ENCODE results near the gene RBM34. TPM values are rescaled to one million over a fixed set of nuclear protein-coding genes. Genes with fewer than 3 reads are reported as not detected.
"Not testable (repeated sequence)": the region's sequence is repeated elsewhere in the genome, so short reads cannot be mapped to it uniquely, and the experiment has no call there.

Gene RBM34
- total RNA-seq, 2 donors from 2014 or later = 13.2 to 26.2 TPM

DNA sequence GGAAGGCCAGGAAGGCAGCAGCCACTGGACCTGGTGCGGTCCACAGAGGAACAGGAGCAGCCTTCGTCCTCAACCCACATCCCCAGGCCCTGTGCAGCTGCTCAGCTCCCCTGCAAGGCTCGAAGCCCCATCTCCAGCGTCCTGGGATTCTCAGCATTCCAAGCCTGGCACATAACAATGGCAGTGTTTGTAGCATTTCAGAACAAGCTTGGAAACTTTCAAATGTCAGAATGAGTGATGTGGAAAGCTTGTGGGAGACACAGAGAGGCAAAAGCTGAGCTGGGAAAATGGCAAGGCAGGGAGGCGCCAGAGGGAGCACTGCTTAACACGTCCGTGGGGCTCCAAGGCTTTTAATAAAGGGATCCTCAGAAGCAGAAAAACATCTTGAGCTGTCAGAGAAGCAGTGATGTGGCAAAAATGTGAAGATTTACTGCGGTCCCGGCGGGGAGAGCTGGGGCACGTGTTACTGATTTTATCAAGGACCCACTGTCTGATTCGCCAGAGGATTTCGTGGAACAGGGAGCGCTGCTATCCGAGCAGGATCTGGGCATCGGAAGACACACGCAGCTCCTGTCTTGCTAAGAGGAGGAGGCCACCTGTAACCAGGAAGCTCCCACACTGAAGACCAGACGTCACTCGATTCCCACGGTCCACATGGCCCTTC, 70.5 kb downstream of the RBM34 start:
- TF ChIP-seq POLR2A (IDR thresholded peaks at IDR 0.05) = peak in 1 of 3 donors; percentile 56
- TF ChIP-seq, protein P1, sequence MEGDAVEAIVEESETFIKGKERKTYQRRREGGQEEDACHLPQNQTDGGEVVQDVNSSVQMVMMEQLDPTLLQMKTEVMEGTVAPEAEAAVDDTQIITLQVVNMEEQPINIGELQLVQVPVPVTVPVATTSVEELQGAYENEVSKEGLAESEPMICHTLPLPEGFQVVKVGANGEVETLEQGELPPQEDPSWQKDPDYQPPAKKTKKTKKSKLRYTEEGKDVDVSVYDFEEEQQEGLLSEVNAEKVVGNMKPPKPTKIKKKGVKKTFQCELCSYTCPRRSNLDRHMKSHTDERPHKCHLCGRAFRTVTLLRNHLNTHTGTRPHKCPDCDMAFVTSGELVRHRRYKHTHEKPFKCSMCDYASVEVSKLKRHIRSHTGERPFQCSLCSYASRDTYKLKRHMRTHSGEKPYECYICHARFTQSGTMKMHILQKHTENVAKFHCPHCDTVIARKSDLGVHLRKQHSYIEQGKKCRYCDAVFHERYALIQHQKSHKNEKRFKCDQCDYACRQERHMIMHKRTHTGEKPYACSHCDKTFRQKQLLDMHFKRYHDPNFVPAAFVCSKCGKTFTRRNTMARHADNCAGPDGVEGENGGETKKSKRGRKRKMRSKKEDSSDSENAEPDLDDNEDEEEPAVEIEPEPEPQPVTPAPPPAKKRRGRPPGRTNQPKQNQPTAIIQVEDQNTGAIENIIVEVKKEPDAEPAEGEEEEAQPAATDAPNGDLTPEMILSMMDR (IDR thresholded peaks at IDR 0.05) = no peak
- DNase-seq (peak in 3 of 4 donors; percentile 35 to 61 (median 54)), ATAC-seq (peak; percentile 75)
- peak overlapping the region; percentile 47 to 84 (median 80) for H3K27ac ChIP-seq
- H3K4me1 ChIP-seq = peaks cover 13% of the 10 kb centered on the region
- H3K4me3 ChIP-seq = no peak overlapping the region
- H3K9me3 ChIP-seq = no peaks in the 10 kb centered on the region
- no peaks in the 10 kb centered on the region for H3K27me3 ChIP-seq
- no peaks in the 10 kb centered on the region for H3K36me3 ChIP-seq (replicated peaks in 1 of 2; ENCODE audit: insufficient read depth in 1 of 2, low read depth in 2 of 2)
- 54 to 58% methylated on average over 16 to 20 of the region's 20 CpGs for WGBS, 2 donors
- intact Hi-C loops (cut with DNase I) = loop anchor here (5.0 kb wide), 1 partner anchor 598 kb away; no protein-coding TSS in a partner anchor

DNA sequence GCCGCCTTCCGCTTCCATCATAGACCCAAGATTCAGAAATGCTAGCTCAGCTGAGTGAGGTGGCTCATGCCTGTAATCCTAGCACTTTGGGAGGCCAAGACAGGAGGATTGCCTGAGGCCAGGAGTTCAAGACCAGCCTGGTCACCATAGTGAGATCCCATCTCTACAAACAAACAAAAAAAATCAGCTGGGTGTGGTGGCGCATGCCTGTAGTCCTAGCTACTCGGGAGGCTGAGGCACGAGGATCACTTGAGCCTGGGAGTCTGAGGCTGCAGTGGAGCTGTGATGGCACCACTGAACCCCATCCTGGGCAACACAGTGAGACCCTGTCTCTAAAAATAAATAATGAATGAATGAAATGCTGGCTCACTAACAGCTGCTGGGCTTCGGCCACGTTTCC, 72.1 kb downstream of the RBM34 start:
- peaks cover 15% of the 10 kb centered on the region for H3K4me1 ChIP-seq
- 93% methylated on average over 7 of the region's 7 CpGs for WGBS, 2 donors
- intact Hi-C loops (cut with DNase I) = loop anchor here (10.0 kb wide), 1 partner anchor 494 kb away; no protein-coding TSS in a partner anchor
- no peaks in the 10 kb centered on the region for H3K9me3 ChIP-seq
- no peaks in the 10 kb centered on the region for H3K27me3 ChIP-seq
- DNase-seq = no peak
- no peak for ATAC-seq
- peak overlapping the region in 1 of 4 donors; percentile 84 for H3K27ac ChIP-seq
- no peaks in the 10 kb centered on the region for H3K36me3 ChIP-seq (replicated peaks in 1 of 2; ENCODE audit: insufficient read depth in 1 of 2, low read depth in 2 of 2)
- no peak overlapping the region for H3K4me3 ChIP-seq
- no peak for TF ChIP-seq POLR2A (IDR thresholded peaks at IDR 0.05)
- TF ChIP-seq, protein P1 (IDR thresholded peaks at IDR 0.05) = no peak

DNA sequence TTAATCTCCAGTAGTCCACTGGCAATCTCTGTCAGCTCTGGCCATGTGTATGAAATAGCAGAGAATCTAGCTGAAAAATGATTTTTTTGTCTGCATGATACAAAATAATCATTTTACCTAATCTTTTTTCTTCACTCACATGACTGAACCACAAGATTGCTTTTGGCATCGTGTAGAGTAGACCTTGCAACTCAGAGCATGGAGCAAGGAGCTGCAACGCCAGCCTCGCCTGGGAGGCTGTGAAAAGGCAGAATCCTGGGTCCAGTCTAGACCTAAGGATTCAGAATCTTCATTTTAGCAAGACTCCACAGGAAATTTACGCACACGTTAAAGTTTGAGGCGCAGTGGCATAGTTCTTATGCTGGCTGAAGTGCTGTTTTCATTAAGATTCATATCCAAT, 72.6 kb downstream of the RBM34 start:
- intact Hi-C loops (cut with DNase I) = loop anchor here (10.0 kb wide), 1 partner anchor 494 kb away; no protein-coding TSS in a partner anchor
- Histone ChIP-seq H3K36me3 (replicated peaks in 1 of 2; ENCODE audit: insufficient read depth in 1 of 2, low read depth in 2 of 2) (no peaks in the 10 kb centered on the region), H3K4me1 (peaks cover 15% of the 10 kb centered on the region), H3K4me3 (no peak overlapping the region), H3K9me3 (no peaks in the 10 kb centered on the region), H3K27ac (no peak overlapping the region), H3K27me3 (no peaks in the 10 kb centered on the region)
- TF ChIP-seq POLR2A (IDR thresholded peaks at IDR 0.05) = no peak
- TF ChIP-seq, protein P1 (IDR thresholded peaks at IDR 0.05) = no peak
- 82 to 84% methylated on average over 6 of the region's 6 CpGs for WGBS, 2 donors
- ATAC-seq (no peak), DNase-seq (no peak)

DNA sequence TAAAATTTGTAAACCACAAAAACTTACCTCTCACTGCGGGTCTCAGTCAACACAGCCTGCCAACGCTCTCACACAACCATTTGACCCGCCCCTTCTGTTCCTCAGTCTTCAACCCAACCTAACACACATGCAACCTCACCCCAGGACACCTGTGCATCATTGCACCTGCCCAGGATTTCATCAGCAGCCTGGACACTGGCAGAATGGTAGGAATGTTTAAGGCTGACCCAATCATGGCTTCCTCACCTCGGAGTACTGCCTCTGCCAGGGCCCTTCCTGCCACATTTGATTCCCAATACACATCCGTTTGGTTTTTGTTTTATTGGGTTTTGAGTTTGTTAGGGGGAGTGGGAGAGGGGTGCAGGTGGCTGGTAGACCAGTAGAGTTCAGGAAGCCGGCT, 73.1 kb downstream of the RBM34 start:
- H3K27me3 ChIP-seq = no peaks in the 10 kb centered on the region
- H3K4me3 ChIP-seq = no peak overlapping the region
- no peak overlapping the region for H3K27ac ChIP-seq
- WGBS, 2 donors = 86 to 91% methylated on average over 6 of the region's 6 CpGs
- intact Hi-C loops (cut with DNase I) = loop anchor here (10.0 kb wide), 1 partner anchor 493 kb away; no protein-coding TSS in a partner anchor
- ATAC-seq = no peak
- no peaks in the 10 kb centered on the region for H3K9me3 ChIP-seq
- no peaks in the 10 kb centered on the region for H3K36me3 ChIP-seq (replicated peaks in 1 of 2; ENCODE audit: insufficient read depth in 1 of 2, low read depth in 2 of 2)
- DNase-seq = no peak
- TF ChIP-seq POLR2A (IDR thresholded peaks at IDR 0.05) = no peak
- TF ChIP-seq, protein P1 (IDR thresholded peaks at IDR 0.05) = no peak
- H3K4me1 ChIP-seq = peaks cover 19% of the 10 kb centered on the region

DNA sequence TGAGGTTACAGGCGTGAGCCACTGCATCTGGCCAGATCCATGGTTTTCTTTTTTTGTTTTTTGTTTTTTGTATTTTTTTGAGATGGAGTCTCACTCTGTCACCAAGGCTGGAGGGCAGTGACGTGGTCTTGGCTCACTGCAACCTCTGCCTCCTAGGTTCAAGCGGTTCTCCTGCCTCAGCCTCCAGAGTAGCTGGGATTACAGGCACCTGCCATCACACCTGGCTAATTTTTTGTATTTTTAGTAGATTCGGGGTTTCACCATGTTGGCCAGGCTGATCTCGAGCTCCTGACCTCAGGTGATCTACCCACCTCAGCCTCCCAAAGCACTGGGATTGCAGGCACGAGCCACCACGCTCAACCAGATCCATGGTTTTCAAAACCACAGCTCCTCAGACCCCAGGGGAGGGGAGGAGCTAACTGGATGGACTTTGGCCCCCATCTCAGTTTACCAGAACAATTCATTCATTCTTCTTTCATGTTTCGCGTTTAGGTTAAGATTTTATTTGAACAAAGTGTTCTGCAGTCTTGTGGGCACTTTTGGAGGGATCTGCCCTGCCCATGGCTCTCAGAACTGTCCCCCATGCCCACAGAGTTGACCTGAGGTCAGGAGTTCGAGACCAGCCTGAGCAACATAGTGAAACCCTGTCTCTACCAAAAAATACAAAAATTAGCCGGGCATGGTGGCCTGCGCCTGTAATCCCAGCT, 75.5 kb downstream of the RBM34 start:
- ATAC-seq; H3K9me3 ChIP-seq; H3K27me3 ChIP-seq; H3K4me3 ChIP-seq; H3K36me3 ChIP-seq (replicated peaks in 1 of 2; ENCODE audit: insufficient read depth in 1 of 2, low read depth in 2 of 2); DNase-seq; H3K27ac ChIP-seq: not testable (repeated sequence)
- 80% methylated on average over 12 of the region's 12 CpGs for WGBS, 2 donors
- peaks cover 18% of the 10 kb centered on the region for H3K4me1 ChIP-seq
- intact Hi-C loops (cut with DNase I) = loop anchor here (10.0 kb wide), 1 partner anchor 491 kb away; no protein-coding TSS in a partner anchor
